Caki2 (cell line): Measurements from ENCODE around the gene MEIOSIN. TPM values are rescaled to one million over a fixed set of nuclear protein-coding genes. Genes with fewer than 3 reads are reported as not detected.

Experiments
- total RNA-seq: library from RNA; depleted of rRNA; stranded (reverse); fragments of >200 nt; shearing (Covaris generic); gene quantifications from 2 replicates; pipeline ENCODE4 v1.2.3, GENCODE V29; 2014; ENCODE audit warnings: low replicate concordance; rRNA removed

MEIOSIN gene
- total RNA-seq, 1 experiment from 2014 or later, result not detected

Other genes starting within 250 kb of the MEIOSIN start
- 15.1 and 18.0 TPM in 2 replicates for gene RTN2, start 236.4 kb upstream of the MEIOSIN start, total RNA-seq
- 35.2 and 37.5 TPM in 2 replicates for gene PPM1N, start 235.0 kb upstream of the MEIOSIN start, total RNA-seq
- 98.9 and 123 TPM in 2 replicates for gene VASP, start 226.0 kb upstream of the MEIOSIN start, total RNA-seq
- 9.4 and 14.1 TPM in 2 replicates for gene OPA3, start 148.6 kb upstream of the MEIOSIN start, total RNA-seq
- gene GPR4, start 131.2 kb upstream of the MEIOSIN start, total RNA-seq, result not detected in 2 replicates
- 36.2 and 59.8 TPM in 2 replicates for gene EML2, start 94.0 kb upstream of the MEIOSIN start, total RNA-seq
- 0.44 TPM in 1 of 2 replicates, not detected in the other for gene GIPR, start 65.2 kb upstream of the MEIOSIN start, total RNA-seq
- 578 and 718 TPM in 2 replicates for gene SNRPD2, start 41.5 kb upstream of the MEIOSIN start, total RNA-seq
- gene QPCTL, start 40.8 kb upstream of the MEIOSIN start, total RNA-seq, result 31.2 and 35.6 TPM in 2 replicates
- 21.0 and 22.0 TPM in 2 replicates for gene FBXO46, start 2.5 kb upstream of the MEIOSIN start, total RNA-seq
- gene SIX5, start 35.8 kb downstream of the MEIOSIN start, total RNA-seq, result 14.3 and 15.2 TPM in 2 replicates
- gene DMPK, start 49.1 kb downstream of the MEIOSIN start, total RNA-seq, result 4.8 and 9.1 TPM in 2 replicates
- gene DMWD, start 59.4 kb downstream of the MEIOSIN start, total RNA-seq, result 22.3 and 25.6 TPM in 2 replicates
- gene RSPH6A, start 81.9 kb downstream of the MEIOSIN start, total RNA-seq, result not detected in 2 replicates
- gene SYMPK, start 129.7 kb downstream of the MEIOSIN start, total RNA-seq, result 75.2 and 83.9 TPM in 2 replicates
- gene FOXA3, start 130.9 kb downstream of the MEIOSIN start, total RNA-seq, result 0.14 TPM in 1 of 2 replicates, not detected in the other
- 42.5 and 60.5 TPM in 2 replicates for gene IRF2BP1, start 152.7 kb downstream of the MEIOSIN start, total RNA-seq
- 2.4 and 6.0 TPM in 2 replicates for gene MYPOP, start 169.2 kb downstream of the MEIOSIN start, total RNA-seq
- gene NANOS2, start 181.3 kb downstream of the MEIOSIN start, total RNA-seq, result not detected in 2 replicates
- not detected in 2 replicates for gene NOVA2, start 240.4 kb downstream of the MEIOSIN start, total RNA-seq